ENCODE data around the gene COL4A6. TPM values are rescaled to one million over a fixed set of nuclear protein-coding genes. Genes with fewer than 3 reads are reported as not detected.

Gene COL4A6
- total and polyA plus RNA-seq, 2 experiments from 2014 or later: 4.0 to 12.9 TPM

- Histone ChIP-seq H2AFZ (no peak overlapping the region), H3K27me3 (no peaks in the 10 kb centered on the region), H3K4me3 (no peak overlapping the region), H3K4me2 (no peak overlapping the region), H3K9me3 (ENCODE audit: low read depth) (no peaks in the 10 kb centered on the region), H3K36me3 (replicated peaks; ENCODE audit: insufficient read depth, low read depth) (no peaks in the 10 kb centered on the region), H3K9me2 (replicated peaks; ENCODE audit: insufficient read depth) (no peaks in the 10 kb centered on the region), H4K20me1 (ENCODE audit: insufficient read depth, poor library complexity, severe bottlenecking) (no peaks in the 10 kb centered on the region), H3K79me2 (peaks cover 3% of the 10 kb centered on the region), H3K27ac (no peak overlapping the region), H3K4me1 (ENCODE audit: insufficient read depth) (no peaks in the 10 kb centered on the region)
- WGBS (ENCODE audit: low lambda C conversion rate, missing lambda C conversion rate): 61% methylated on average over 5 of the region's 5 CpGs
- DNase-seq (ENCODE audit: low spot score): no peak
- TF ChIP-seq CTCF (IDR thresholded peaks at IDR 0.05; ENCODE audit: poor library complexity): no peak
- no peak for TF ChIP-seq EZH2phosphoT487 (IDR thresholded peaks at IDR 0.05; ENCODE audit: low read depth, severe bottlenecking, unreplicated experiment)
- no peak for TF ChIP-seq EZH2 (IDR thresholded peaks at IDR 0.05; ENCODE audit: borderline replicate concordance)
Measured at GRCh38 chrX:108435261-108435660, 3.0 kb downstream of the COL4A6 start.

DNA sequence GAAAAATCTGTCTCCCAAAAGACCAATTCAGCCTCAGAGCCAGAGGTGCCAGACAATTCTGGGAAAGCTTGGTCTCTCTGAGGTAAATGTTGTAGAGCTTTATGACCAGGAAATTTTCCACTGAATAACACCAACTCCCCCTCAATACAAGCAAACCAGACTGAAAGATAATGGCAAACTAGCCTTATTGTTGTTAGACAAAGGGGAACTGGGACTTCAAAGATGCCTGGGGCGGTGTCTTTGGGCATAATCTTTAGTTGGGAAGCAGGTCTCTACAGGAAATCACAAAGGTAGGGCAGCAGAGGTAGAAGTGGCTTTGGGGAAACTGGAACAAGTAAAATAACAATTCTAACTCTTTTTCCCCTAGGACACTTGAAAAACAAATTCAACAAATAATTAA, 12.0 kb downstream of the COL4A6 start:
- no peak overlapping the region for H3K4me3 ChIP-seq
- H4K20me1 ChIP-seq (ENCODE audit: insufficient read depth, poor library complexity, severe bottlenecking): no peaks in the 10 kb centered on the region
- H3K9me3 ChIP-seq (ENCODE audit: low read depth): no peaks in the 10 kb centered on the region
- TF ChIP-seq EZH2phosphoT487 (IDR thresholded peaks at IDR 0.05; ENCODE audit: low read depth, severe bottlenecking, unreplicated experiment) (no peak), EZH2 (IDR thresholded peaks at IDR 0.05; ENCODE audit: borderline replicate concordance) (no peak)
- no peak overlapping the region for H2AFZ ChIP-seq
- no peak for DNase-seq (ENCODE audit: low spot score)
- no peak overlapping the region for H3K27ac ChIP-seq
- no peak overlapping the region for H3K4me2 ChIP-seq
- WGBS (ENCODE audit: low lambda C conversion rate, missing lambda C conversion rate): 31% methylated on average over 1 of the region's 1 CpG
- H3K27me3 ChIP-seq: no peaks in the 10 kb centered on the region
- H3K4me1 ChIP-seq (ENCODE audit: insufficient read depth): no peaks in the 10 kb centered on the region
- H3K9me2 ChIP-seq (replicated peaks; ENCODE audit: insufficient read depth): no peaks in the 10 kb centered on the region
- no peaks in the 10 kb centered on the region for H3K36me3 ChIP-seq (replicated peaks; ENCODE audit: insufficient read depth, low read depth)
- no peaks in the 10 kb centered on the region for H3K79me2 ChIP-seq

GRCh38 chrX:108420481-108420880, 17.7 kb downstream of the COL4A6 start:
- no peaks in the 10 kb centered on the region for H3K27me3 ChIP-seq
- H3K79me2 ChIP-seq: no peaks in the 10 kb centered on the region
- no peaks in the 10 kb centered on the region for H3K36me3 ChIP-seq (replicated peaks; ENCODE audit: insufficient read depth, low read depth)
- no peaks in the 10 kb centered on the region for H4K20me1 ChIP-seq (ENCODE audit: insufficient read depth, poor library complexity, severe bottlenecking)
- 88% methylated on average over 1 of the region's 1 CpG for WGBS (ENCODE audit: low lambda C conversion rate, missing lambda C conversion rate)
- no peak for DNase-seq (ENCODE audit: low spot score)
- no peak overlapping the region for H3K4me3 ChIP-seq
- H3K4me1 ChIP-seq (ENCODE audit: insufficient read depth): peaks cover 6% of the 10 kb centered on the region
- H3K27ac ChIP-seq: no peak overlapping the region
- H3K4me2 ChIP-seq: no peak overlapping the region
- no peaks in the 10 kb centered on the region for H3K9me3 ChIP-seq (ENCODE audit: low read depth)
- TF ChIP-seq EZH2 (IDR thresholded peaks at IDR 0.05; ENCODE audit: borderline replicate concordance): no peak
- TF ChIP-seq CTCF (IDR thresholded peaks at IDR 0.05; ENCODE audit: poor library complexity): no peak
- no peaks in the 10 kb centered on the region for H3K9me2 ChIP-seq (replicated peaks; ENCODE audit: insufficient read depth)
- no peak overlapping the region for H2AFZ ChIP-seq

- Histone ChIP-seq H3K79me2 (no peaks in the 10 kb centered on the region), H3K4me2 (no peak overlapping the region), H3K9me2 (replicated peaks; ENCODE audit: insufficient read depth) (no peaks in the 10 kb centered on the region), H3K4me1 (ENCODE audit: insufficient read depth) (peaks cover 6% of the 10 kb centered on the region), H4K20me1 (ENCODE audit: insufficient read depth, poor library complexity, severe bottlenecking) (no peaks in the 10 kb centered on the region), H3K4me3 (no peak overlapping the region), H3K27ac (no peak overlapping the region), H3K36me3 (replicated peaks; ENCODE audit: insufficient read depth, low read depth) (no peaks in the 10 kb centered on the region), H3K9me3 (ENCODE audit: low read depth) (no peaks in the 10 kb centered on the region), H3K27me3 (no peaks in the 10 kb centered on the region), H2AFZ (no peak overlapping the region)
- DNase-seq (ENCODE audit: low spot score): no peak
- WGBS (ENCODE audit: low lambda C conversion rate, missing lambda C conversion rate): 42% methylated on average over 1 of the region's 1 CpG
- TF ChIP-seq EZH2 (IDR thresholded peaks at IDR 0.05; ENCODE audit: borderline replicate concordance) (no peak), EZH2phosphoT487 (IDR thresholded peaks at IDR 0.05; ENCODE audit: low read depth, severe bottlenecking, unreplicated experiment) (no peak), CTCF (IDR thresholded peaks at IDR 0.05; ENCODE audit: poor library complexity) (no peak)
Measured at GRCh38 chrX:108419401-108419800, 18.8 kb downstream of the COL4A6 start.

Measured in hepatocyte (in vitro differentiated cells).